CD4-positive, alpha-beta T cell treated with Interleukin-2 at 100 ng/mL for 4 hours (primary cell): ENCODE measurements around the gene GPC6.

Experiments used
- DNase-seq: peaks from one replicate; pipeline ENCODE4 v3.0.0-alpha.2; 2020; ENCODE audit warnings: low spot score

GPC6 gene

DNA sequence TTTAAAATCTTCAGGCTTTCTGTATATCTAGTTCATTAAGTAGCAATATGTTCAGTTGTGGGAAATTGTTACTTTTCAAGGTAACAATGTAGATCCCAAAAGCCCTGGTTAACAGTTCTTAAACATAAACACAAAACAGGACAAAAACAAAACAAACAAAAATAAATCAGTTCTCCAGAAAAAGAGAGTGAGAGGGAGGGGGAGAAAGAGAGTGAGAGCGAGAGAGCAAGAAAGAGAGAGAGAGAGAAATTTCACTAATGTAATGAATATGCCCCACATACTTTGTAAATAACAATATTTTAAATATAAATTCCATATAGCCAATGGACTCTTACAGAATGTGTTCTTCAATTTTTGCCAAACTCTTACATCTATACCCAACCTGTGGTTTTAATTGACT is 275.5 kb downstream of the GPC6 start:
- no peak for DNase-seq

DNA sequence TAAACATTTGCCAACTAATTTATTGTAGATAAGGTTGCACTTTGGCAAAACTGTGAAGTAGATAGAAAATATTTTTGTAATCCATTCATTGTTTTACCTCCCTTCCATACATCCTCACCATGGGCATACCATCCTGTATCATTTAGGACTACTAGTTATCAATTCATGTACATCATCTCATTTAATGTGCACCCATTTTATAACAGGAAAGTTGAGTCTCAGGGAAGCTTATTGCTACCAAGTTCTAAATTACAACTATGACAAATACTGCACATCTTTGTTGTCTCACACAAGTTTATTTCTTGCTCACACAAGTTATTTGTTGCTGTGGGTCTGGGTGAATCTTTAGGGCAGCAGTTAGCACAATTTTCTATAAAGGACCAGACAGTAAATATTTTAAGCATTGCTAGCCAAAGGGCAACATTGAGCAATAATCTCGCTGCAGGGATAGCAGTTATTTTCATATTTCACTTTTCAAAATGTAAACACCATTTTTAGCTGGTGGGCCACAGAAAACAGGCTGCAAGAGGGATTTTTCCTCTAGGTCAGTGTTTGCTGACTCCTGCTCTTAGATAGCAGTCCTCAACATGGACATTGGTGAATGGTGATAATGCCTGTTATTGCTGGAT is 276.5 kb downstream of the GPC6 start:
- DNase-seq, result no peak

DNA sequence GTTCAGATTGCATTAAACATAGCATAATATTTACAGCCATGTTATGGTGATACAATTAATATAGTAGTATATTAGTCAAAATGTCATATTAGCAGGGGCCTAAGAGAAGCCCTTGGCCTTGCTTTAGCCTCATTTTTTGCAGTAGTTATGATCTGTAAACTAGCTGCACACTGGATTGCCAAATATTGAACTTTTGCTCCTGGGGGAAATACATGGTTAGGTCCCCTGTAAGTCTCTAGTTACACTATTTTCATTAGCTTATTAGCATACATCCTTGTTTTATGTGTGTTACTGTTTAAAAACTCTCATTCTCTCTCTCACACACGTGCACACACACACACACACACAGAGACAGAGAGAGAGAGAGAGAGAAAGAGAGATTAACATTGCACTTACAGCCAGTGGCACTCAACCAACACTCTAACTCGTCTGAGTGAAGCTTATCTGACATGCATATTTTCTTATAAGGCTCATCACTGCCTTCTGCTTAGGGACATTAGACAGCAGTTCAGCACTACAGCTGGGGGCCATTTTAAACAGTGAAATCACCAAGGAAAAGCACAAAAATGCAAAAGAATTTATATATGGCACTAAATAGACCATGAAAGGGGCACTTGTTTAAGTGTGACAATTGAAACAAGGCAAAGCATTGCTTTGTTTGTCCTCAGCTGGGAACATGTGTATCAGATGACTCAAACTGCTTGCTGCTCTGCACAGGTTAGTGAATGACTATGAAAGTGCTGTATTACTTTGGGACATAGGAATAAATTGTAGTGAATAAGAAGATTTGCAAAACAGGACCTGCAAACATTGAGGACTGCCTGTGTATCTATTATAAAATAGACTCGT is 278.7 kb downstream of the GPC6 start:
- no peak for DNase-seq

DNA sequence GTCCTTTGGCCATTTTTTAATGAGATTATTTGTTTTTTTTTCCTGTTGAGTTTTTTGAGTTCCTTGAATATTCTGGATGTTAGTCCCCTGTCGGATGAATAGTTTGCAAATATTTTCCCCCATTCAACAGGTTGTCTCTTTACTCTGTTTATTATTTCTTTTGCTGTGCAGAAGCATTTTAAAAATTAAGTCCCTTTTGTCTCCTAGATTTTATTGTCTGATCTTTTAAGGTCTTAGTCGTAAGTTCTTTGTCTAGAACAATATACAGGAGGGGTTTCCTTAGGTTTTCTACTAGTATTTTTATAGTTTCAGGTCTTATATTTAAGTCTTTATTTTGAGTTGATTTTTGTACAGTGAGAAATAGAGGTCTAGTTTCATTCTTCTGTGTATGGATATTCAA is 284.4 kb downstream of the GPC6 start:
- no peak for DNase-seq

DNA sequence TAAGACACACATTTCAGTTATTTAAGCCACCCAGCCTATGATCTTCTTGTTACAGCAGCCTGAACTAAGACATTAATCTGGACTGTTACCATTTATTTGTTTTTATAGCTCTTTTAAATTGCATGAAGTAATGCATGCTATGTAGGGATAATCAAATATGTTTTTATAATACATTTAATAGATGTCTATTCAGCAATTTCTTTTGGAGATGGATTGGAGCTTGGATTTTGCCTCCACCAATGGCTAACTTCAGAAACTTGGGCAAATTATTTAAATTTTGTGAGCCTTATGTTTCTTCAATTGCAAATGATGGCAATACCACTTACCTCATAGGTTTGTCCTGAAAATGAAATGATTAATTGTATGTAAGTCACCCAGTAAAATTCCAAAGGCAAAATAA is 288.7 kb downstream of the GPC6 start:
- DNase-seq, result no peak

DNA sequence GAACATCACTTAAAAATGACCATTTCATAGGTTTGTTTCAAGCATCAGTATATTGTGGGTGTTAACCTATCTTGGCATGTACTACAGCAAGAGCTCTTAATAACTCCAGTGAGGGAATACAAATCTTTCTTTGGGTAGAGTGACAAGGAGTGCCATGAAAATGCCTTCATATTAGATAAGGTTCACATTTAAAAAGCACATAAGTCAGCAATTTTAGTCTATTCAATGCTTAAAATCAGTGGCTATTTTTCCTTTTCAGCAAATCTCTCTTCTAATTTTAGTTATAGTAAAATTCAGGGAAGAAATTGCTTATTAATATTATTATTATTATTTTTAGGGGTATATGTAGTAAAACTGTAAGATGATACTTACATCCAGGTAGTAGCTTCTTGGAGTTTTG is 291.1 kb downstream of the GPC6 start:
- DNase-seq, result no peak

DNA sequence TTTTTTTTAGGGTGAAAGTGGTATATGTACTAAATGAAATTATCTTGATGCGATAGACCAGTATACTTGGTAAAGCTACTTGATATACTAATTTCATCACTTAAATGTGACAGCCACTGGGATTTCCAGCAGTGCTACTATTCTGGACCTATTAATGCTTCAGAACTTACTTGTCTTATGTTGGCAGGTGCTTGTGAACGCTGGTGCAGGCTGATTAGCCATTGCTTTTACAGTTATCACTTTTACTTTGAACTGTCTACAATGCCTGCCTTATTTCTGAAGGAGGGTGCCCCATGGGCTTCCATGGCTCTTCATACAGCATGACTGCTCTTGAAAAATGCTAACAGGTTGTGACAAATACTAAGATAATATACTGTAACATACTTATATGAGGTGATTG is 294.7 kb downstream of the GPC6 start:
- DNase-seq, result no peak

DNA sequence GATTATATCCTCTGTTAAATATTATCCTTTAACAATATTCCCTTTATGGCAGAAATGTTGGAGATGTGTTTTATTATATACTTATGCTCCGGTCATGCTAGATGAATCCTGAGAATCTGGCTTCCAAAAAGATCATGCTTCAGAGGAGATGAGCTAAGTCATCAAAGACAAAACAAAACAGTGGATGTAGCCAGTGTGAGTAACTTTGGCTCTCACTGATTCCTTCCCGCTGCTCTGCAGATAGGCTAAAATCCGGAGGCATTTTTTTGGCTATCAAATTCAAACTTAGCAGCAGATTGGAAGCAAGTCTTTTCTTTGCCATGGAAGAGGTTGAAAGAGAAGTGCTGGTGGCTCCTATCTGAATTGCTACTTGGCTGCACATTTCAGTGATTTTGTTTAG is 295.9 kb downstream of the GPC6 start:
- DNase-seq, result no peak

DNA sequence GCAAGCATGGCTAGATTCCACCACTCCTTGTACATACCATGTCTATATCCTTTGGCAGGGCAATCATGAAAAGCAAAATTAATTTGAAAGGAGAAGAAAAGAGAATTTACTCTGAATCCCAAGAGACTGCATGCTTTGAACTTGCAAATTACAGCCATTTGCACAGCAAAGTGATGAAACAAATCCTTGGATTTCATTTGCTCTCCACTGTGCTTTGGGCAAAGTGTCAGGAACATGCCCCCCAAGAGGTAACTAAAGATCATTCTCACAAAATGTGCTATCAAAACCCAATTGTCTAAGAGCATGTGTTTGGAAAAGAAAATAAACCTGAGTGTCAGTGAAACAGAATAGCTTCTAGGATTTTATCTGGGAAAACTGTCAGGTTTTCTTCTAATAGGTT is 298.5 kb downstream of the GPC6 start:
- no peak for DNase-seq

DNA sequence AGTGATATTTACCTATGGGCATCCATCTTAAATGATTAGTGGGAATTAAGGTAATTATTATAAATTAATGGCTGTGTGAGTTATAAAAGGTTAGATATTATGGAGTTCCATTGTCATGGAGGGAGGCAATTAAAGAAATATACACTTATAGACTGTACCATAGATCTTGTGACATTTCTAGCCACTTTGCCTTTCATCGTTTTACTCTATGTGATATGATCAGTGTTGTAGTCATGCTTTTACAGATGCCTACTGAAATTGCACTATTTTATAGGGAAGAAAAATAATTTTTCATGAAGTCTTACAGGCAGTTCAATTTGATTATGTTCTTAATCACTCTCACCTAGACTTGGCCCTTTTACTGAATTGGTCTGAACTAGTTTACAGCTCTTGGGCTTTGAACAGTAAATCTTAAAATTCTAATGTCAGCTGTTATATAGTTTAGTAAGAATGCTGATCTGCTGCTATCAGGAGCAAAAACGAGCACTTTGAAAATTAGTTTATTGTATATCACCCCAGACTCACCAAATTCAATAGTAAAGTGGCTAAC is 301.2 kb downstream of the GPC6 start:
- DNase-seq, result no peak

DNA sequence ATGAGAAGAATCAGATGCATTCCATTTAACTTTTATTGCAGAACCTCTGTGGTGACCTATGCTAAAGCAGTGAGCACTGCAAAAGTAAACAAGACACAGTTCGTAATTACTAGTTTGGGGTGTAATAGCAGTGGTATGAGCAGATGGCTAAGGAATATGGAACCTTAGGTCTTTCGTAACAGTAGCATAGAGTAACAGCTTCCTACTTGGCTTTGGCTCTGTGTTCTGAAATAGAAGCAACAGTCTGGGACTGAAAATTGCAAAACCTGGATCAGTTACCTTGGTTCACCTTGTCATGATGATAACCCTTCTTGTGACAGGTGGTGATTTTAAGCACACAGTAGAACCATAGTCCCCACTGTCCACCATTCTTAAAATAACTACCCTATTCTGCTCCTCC is 303.4 kb downstream of the GPC6 start:
- DNase-seq, result no peak

DNA sequence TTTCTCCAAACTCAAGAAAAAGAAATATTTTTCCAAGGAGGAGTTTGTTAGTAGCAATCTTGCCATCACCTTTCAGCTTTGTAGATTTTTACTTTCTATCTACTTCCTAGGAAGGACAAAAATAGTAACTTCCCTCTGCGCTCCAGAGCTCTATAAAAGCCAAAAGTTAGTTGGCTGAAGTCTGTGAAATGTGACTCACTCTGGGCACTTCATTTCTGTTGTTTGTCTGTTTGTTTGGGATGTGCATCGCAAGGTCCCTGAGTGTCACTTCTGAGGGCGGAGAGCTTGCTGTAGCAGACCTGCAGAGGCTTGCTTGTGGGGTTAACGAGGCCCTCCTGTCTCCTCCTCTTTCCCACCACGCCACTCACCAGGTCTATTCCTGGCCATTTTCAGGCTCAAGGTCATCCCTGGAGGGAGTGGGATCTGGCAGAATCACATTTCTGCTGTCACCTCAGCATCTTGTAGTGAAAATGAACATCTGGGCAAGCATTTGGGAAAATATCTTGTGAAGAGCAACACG is 307.6 kb downstream of the GPC6 start:
- DNase-seq, result no peak

DNA sequence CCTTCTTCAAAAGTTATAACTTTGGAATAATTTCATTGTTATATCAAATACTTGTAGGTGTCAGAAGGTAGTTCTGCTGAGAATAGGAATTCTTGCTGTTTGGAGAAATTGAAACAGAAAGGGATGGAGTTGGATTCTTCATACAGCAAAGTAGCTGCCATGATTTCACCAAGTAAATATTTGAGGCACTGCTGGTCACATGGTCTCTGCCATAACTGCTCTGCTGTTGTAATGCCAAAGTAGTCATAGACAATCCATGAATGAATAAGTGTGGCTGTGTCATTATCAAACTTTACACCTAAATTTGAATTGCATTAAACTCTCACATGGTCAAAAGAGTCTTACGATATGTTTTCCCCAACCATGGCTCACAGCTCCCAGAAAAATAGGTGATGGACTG is 308.6 kb downstream of the GPC6 start:
- DNase-seq, result no peak

DNA sequence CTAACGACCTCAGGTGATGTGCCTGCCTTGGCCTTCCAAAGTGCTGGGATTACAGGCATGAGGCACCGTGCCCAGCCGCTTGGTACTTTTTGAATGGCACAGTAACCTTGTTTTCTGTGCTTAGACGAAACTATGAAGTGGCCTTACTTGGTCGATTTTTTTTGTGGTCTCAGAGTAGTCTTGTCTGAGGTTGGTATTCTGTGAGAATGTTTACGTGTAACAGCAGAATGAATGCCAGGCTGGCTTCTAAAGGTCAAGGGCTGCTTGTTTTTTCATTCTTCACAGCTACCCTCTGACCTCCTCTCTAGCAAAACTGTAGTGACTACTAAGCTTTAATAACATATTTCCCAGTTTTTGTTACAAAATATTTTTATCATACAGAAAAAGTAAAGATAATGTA is 313.3 kb downstream of the GPC6 start:
- DNase-seq, result no peak

DNA sequence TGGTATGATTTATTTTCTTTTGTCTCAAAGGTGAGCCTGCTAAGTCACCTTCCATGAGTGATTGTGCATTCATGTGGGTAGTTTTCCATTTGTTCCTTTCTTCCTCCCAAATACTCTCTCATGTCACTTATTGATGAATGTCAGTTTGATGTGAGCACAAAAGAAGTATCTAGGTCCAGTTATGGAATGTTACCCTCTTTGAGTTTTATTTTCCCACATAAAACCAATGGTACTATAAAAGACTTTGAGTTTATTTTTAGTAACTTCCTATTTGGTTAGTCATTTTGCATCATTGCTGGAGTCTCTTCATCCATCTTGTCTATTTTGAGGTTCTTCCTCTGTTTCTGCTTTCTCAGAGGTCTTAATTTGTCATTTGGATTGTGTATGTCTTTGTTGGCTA is 321.3 kb downstream of the GPC6 start:
- DNase-seq, result no peak

DNA sequence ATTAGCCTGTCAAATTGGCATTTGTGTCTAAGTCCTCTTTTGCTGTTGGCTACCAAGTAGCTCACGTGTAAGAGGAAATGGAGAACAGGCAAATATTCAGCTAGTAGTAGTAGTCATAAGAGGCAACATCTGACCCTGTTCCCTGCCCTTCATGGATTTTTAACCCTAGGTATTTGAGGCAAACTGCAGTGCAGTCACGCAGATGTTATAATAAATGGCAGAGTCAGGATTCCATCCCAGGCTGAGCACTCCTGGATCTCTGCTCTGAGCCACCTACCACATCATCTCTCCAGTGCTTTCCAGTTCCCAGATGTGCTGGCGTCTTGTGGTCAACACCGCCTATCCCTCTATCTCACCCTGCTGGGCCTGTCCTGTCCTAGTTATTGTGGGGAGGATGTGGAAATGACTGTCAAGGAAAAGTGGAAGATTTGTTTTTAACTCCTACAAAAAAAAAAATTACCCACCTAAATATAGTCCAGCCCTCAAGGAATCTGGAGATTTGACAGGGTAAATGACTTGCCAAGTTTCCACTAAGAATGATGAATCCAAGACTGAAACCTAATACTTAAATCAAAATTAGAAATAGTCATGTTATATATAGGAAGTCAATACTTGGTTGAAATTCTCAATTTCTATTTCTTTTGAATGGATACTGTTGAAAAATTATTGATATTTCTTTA is 322.9 kb downstream of the GPC6 start:
- DNase-seq, result no peak

DNA sequence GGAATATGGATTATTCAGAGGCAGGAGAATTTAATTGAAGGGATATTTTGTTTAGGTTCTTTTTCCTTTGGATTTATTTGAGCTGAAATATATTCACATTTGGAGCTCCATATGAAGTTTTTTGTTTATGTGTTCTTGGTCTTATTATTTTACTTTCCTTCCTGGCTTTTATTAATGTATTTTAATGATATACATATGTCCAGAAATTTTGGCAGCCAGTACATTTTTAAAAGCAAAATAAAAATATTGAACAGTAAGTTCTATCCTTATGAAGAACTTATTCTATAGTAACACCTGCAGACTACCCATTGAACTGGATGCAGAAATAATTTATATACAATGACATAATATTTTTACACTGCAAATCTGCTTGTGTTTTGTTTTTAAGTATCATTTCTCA is 323.6 kb downstream of the GPC6 start:
- DNase-seq, result no peak

DNA sequence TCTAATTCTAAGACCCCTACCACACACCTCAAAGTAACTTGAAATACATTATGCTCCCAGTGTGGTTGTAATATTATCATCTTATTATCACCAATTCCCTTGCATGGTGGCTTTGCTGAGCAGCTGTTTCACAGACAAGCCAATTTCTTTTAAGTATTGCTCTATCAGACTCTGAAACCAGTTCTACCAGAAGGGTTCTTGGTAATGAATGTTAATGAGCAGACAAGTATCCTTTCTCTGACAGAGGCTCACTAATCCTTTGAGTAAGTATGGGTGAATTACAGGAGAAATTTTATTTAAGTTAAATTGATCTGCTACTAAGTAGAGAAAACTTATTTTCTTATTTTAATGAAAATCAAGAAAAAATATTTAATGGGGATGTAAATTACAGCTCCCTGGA is 326.0 kb downstream of the GPC6 start:
- no peak for DNase-seq

DNA sequence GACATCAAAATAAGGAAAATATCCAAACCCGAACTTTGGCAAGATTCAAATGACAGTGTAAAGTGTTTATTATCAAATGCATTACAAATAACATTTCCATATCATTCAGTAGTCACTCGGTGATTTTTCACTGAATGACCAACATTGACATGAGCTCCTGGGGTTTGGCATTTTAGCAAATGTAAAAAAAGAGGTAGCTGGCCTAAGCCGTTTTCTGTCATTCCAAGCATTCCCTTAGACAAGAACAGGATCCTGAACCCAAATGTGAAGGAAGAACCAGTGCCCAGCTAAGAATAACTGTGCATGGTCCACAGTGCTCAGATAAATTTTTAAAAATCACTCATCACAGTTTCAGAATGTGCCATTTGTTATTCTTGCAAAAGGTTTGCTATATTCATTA is 327.9 kb downstream of the GPC6 start:
- DNase-seq, result no peak

DNA sequence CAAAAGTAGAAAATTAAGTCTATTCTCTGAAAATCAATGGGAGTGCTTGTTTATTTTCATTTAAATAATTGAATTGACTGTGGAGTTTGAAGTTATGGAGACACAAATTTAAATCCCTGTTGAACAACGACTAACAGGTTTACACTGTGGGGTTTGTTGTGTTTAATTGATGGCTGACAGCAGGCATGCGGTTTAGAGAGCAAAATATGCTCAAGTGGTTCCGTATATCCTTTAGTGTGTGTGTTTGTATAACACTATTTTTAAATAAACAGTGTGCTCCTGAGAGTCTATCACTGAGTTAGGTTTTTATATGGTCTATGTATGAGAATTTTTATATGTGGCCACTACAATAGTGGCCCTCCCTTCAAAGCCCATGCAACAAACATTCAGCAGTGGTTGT is 332.0 kb downstream of the GPC6 start:
- no peak for DNase-seq

DNA sequence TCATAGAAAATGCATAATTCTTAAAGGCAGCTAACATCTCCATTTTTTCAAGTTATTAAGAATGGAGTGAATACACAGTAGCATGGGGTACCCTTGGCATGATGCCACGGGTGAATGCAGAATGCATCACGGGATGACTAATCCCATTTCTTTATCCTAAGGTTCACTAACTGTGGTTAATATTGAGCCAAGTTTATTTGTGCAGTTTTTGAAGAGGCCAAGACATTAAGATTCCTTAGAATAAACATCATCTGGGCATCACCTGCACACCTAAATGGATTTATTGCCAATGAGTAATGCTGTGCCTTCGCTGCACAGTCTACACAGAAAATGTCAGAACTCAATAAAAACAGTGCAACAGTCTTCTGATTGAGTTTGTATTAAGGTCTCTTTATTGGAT is 333.1 kb downstream of the GPC6 start:
- DNase-seq, result no peak

DNA sequence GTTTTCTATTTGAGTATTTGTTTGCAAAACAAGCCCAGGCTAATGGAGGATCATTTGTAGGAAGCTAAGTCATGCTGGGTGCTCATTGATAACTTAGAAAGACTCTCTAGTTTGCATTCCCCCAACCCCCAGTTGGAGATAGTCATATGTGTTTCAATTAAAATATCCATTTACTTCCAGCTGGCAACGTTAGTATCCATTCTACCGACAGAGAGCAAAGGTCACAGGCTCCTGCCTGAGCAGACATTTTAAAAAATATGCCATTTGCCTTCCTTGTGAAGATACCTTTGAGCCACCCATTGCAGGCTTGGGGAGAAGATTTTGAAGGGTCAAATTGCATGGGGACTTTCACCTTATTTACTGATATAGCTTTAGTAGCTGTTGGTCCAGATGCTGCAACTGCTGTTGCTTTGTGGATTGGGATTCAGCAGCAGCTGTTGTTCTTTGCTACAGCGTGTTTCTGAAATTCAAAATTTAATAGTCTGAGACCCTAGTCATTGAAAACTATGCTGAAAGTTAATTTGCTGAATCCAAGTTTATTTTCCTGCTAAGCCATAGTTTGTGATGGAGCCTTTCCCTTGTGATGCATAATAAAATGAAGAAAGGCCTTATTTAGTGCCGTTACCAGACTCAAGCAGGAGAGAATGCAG is 335.1 kb downstream of the GPC6 start:
- DNase-seq, result no peak
